ENCODE measurements around the gene KIF18B.
A peak's percentile ranks its signal among the peaks of the same experiment; 100 is the strongest.

Gene KIF18B

GRCh38 chr17:44947461-44948314, at the start of gene KIF18B:
Gene KIF18B, minus strand, starts transcription at chr17:44947773. Its CDS starts 11,429 bp downstream, at chr17:44936344.
- DNase-seq (ENCODE audit: low read depth) = peak; percentile 69

- no peak for DNase-seq (ENCODE audit: low read depth)
Observed at GRCh38 chr17:44996304-44996703, 48.7 kb upstream of the KIF18B start.

- DNase-seq (ENCODE audit: low read depth) = no peak
Observed at GRCh38 chr17:44995436-44996001, 47.9 kb upstream of the KIF18B start.

GRCh38 chr17:44992242-44992939, 44.8 kb upstream of the KIF18B start:
- no peak for DNase-seq (ENCODE audit: low read depth)

GRCh38 chr17:44990994-44991393, 43.4 kb upstream of the KIF18B start:
- no peak for DNase-seq (ENCODE audit: low read depth)

- DNase-seq (ENCODE audit: low read depth) = no peak
Observed at GRCh38 chr17:44989552-44990138, 42.1 kb upstream of the KIF18B start.

- DNase-seq (ENCODE audit: low read depth) = no peak
Observed at GRCh38 chr17:44988044-44988942, 40.7 kb upstream of the KIF18B start.

- no peak for DNase-seq (ENCODE audit: low read depth)
Observed at GRCh38 chr17:44983563-44983962, 36.0 kb upstream of the KIF18B start.

GRCh38 chr17:44982113-44982702, 34.6 kb upstream of the KIF18B start:
- DNase-seq (ENCODE audit: low read depth) = no peak

- DNase-seq (ENCODE audit: low read depth) = no peak
Observed at GRCh38 chr17:44981221-44981968, 33.8 kb upstream of the KIF18B start.

- no peak for DNase-seq (ENCODE audit: low read depth)
Observed at GRCh38 chr17:44979426-44979995, 31.9 kb upstream of the KIF18B start.

- no peak for DNase-seq (ENCODE audit: low read depth)
Observed at GRCh38 chr17:44978807-44979206, 31.2 kb upstream of the KIF18B start.

GRCh38 chr17:44977814-44978550, 30.4 kb upstream of the KIF18B start:
- DNase-seq (ENCODE audit: low read depth) = no peak

GRCh38 chr17:44977065-44977464, 29.5 kb upstream of the KIF18B start:
- no peak for DNase-seq (ENCODE audit: low read depth)

GRCh38 chr17:44976206-44976605, 28.6 kb upstream of the KIF18B start:
- no peak for DNase-seq (ENCODE audit: low read depth)

GRCh38 chr17:44972953-44973352, 25.4 kb upstream of the KIF18B start:
- DNase-seq (ENCODE audit: low read depth) = no peak

- DNase-seq (ENCODE audit: low read depth) = peak; percentile 36
Observed at GRCh38 chr17:44971776-44972483, 24.4 kb upstream of the KIF18B start.

GRCh38 chr17:44970136-44970741, 22.7 kb upstream of the KIF18B start:
- no peak for DNase-seq (ENCODE audit: low read depth)

All from stimulated activated CD8-positive, alpha-beta memory T cell treated with anti-CD3 and anti-CD28 coated beads, Interleukin-12 subunit alpha, Interleukin-12 subunit beta, amount 100 ng/mL, for 4 hours (primary cell).